BE2C (cell line): ENCODE data around the gene REG1B.

Source experiments
- DNase-seq: peaks from one replicate; pipeline ENCODE4 v3.0.0-alpha.2; 2020
- H3K27me3 ChIP-seq: fragments of 250-450 bp; sonication (Bioruptor Pico); 2 replicates; pipeline ENCODE4 v1.5.1; 2020; ENCODE audit warnings: mild to moderate bottlenecking
- H3K36me3 ChIP-seq: fragments of 250-450 bp; sonication (Bioruptor Pico); 2 replicates; pipeline ENCODE4 v1.5.1; 2020; ENCODE audit warnings: mild to moderate bottlenecking
- H3K4me1 ChIP-seq: fragments of 250-450 bp; sonication (Bioruptor Pico); 2 replicates; pipeline ENCODE4 v1.5.1; 2020
- H3K4me3 ChIP-seq: 2 replicates; pipeline ENCODE4 v1.5.1; 2011; ENCODE audit warnings: low read depth, low read length
- H3K9me3 ChIP-seq: fragments of 250-450 bp; sonication (Bioruptor Pico); 2 replicates; pipeline ENCODE4 v1.5.1; 2020
- CTCF ChIP-seq: IDR thresholded peaks from 2 replicates; pipeline ENCODE4 v1.5.1; 2012; ENCODE audit warnings: mild to moderate bottlenecking, low read depth, low read length

Gene REG1B

GRCh38 chr2:79097843-79098242, 10.1 kb upstream of the REG1B start:
- Histone ChIP-seq H3K36me3 (no peaks in the 10 kb centered on the region), H3K4me3 (no peak overlapping the region), H3K4me1 (no peaks in the 10 kb centered on the region), H3K9me3 (no peaks in the 10 kb centered on the region), H3K27me3 (no peaks in the 10 kb centered on the region)
- no peak for TF ChIP-seq CTCF
- no peak for DNase-seq

- no peak overlapping the region for H3K4me3 ChIP-seq
These were observed 2.9 kb upstream of the REG1B start for GRCh38 chr2:79090693-79091092.

GRCh38 chr2:79086255-79086654, 1.5 kb downstream of the REG1B start:
- Histone ChIP-seq H3K4me1 (peaks cover 4% of the 10 kb centered on the region), H3K4me3 (no peak overlapping the region), H3K36me3 (no peaks in the 10 kb centered on the region), H3K27me3 (no peaks in the 10 kb centered on the region), H3K9me3 (no peaks in the 10 kb centered on the region)
- DNase-seq = no peak
- no peak for TF ChIP-seq CTCF

More at GRCh38 chr2:79090693-79091092, 2.9 kb upstream of the REG1B start:
- Histone ChIP-seq H3K4me1 (no peaks in the 10 kb centered on the region), H3K9me3 (no peaks in the 10 kb centered on the region), H3K27me3 (no peaks in the 10 kb centered on the region), H3K36me3 (no peaks in the 10 kb centered on the region)
- TF ChIP-seq CTCF = no peak
- DNase-seq = no peak

GRCh38 chr2:79085382-79085781, 2.4 kb downstream of the REG1B start:
- no peaks in the 10 kb centered on the region for H3K27me3 ChIP-seq
- peaks cover 4% of the 10 kb centered on the region for H3K4me1 ChIP-seq
- TF ChIP-seq CTCF = no peak
- no peaks in the 10 kb centered on the region for H3K9me3 ChIP-seq
- no peak overlapping the region for H3K4me3 ChIP-seq
- DNase-seq = no peak
- no peaks in the 10 kb centered on the region for H3K36me3 ChIP-seq

GRCh38 chr2:79084495-79085135, 3.2 kb downstream of the REG1B start:
- TF ChIP-seq CTCF = no peak
- H3K27me3 ChIP-seq = no peaks in the 10 kb centered on the region
- no peak for DNase-seq
- H3K4me3 ChIP-seq = no peak overlapping the region
- H3K36me3 ChIP-seq = no peaks in the 10 kb centered on the region
- peaks cover 4% of the 10 kb centered on the region for H3K4me1 ChIP-seq
- H3K9me3 ChIP-seq = no peaks in the 10 kb centered on the region

GRCh38 chr2:79083597-79084251, 4.1 kb downstream of the REG1B start:
- peak; percentile 8 for DNase-seq
- H3K9me3 ChIP-seq = no peaks in the 10 kb centered on the region

More at GRCh38 chr2:79083597-79084251, 4.1 kb downstream of the REG1B start:
- Histone ChIP-seq H3K36me3 (no peaks in the 10 kb centered on the region), H3K4me3 (no peak overlapping the region), H3K4me1 (peaks cover 4% of the 10 kb centered on the region), H3K27me3 (no peaks in the 10 kb centered on the region)
- TF ChIP-seq CTCF = no peak
